Neural cell (in vitro differentiated cells): ENCODE results near the gene UGT1A3. TPM values are rescaled to one million over a fixed set of nuclear protein-coding genes. Genes with fewer than 3 reads are reported as not detected.

Source experiments
- H2AFZ ChIP-seq: fragments of 200-600, 300-800 bp; sonication (generic), shearing (Covaris generic); 2 replicates; pipeline ENCODE4 v1.6.0; 2014; ENCODE audit warnings: low read depth, mild to moderate bottlenecking, antibody characterized with exemption, low read length, moderate library complexity
- H3F3A ChIP-seq: fragments of 200-600 bp; shearing (Covaris generic); 2 replicates; pipeline ENCODE4 v1.6.1; 2016; ENCODE audit warnings: mild to moderate bottlenecking, moderate library complexity, mixed read lengths, antibody characterized with exemption, low read length; ENCODE audit not compliant: insufficient read depth, poor library complexity, severe bottlenecking
- H3K27ac ChIP-seq: fragments of 200-600, 300-800 bp; sonication (generic), shearing (Covaris generic); 2 replicates; pipeline ENCODE4 v1.5.1; 2014; ENCODE audit warnings: mild to moderate bottlenecking, low read length, moderate library complexity
- H3K27me3 ChIP-seq: fragments of 300-800, 200-600 bp; sonication (generic), shearing (Covaris generic); 2 replicates; pipeline ENCODE4 v1.6.0; 2014; ENCODE audit warnings: mild to moderate bottlenecking, low read depth, low read length, moderate library complexity; ENCODE audit not compliant: insufficient read depth
- H3K36me3 ChIP-seq: fragments of 300-800, 200-600 bp; sonication (generic), shearing (Covaris generic); 2 replicates; pipeline ENCODE4 v1.5.1; 2014; ENCODE audit warnings: mild to moderate bottlenecking, antibody characterized with exemption, low read length, moderate library complexity; ENCODE audit not compliant: insufficient read depth
- H3K4me2 ChIP-seq: fragments of 300-800, 200-600 bp; sonication (generic), shearing (Covaris generic); 2 replicates; pipeline ENCODE4 v1.6.0; 2014; ENCODE audit warnings: mild to moderate bottlenecking, low read length
- H3K4me3 ChIP-seq: fragments of 300-800, 200-600 bp; sonication (generic), shearing (Covaris generic); 2 replicates; pipeline ENCODE4 v1.5.1; 2014; ENCODE audit warnings: mild to moderate bottlenecking, low read length, moderate library complexity
- H3K79me2 ChIP-seq: fragments of 200-600 bp; shearing (Covaris generic); replicated peaks from 2 replicates; pipeline ENCODE4 v1.6.0; 2014; ENCODE audit warnings: mild to moderate bottlenecking, low read length, moderate library complexity; ENCODE audit not compliant: insufficient read depth
- H3K9ac ChIP-seq: fragments of 300-800, 200-600 bp; sonication (generic), shearing (Covaris generic); 2 replicates; pipeline ENCODE4 v1.6.1; 2016; ENCODE audit warnings: mild to moderate bottlenecking, low read length, mixed read lengths
- H3K9me2 ChIP-seq: fragments of 200-600 bp; shearing (Covaris generic); 2 replicates; pipeline ENCODE4 v1.6.1; 2016; ENCODE audit warnings: mild to moderate bottlenecking, low read length, mixed read lengths; ENCODE audit not compliant: insufficient read depth
- H3K9me3 ChIP-seq: fragments of 200-600, 300-800 bp; sonication (generic), shearing (Covaris generic); 2 replicates; pipeline ENCODE4 v1.6.1; 2016; ENCODE audit warnings: mild to moderate bottlenecking, mixed run types, low read length, moderate library complexity, mixed read lengths
- H4K20me1 ChIP-seq: fragments of 200-600 bp; shearing (Covaris generic); 2 replicates; pipeline ENCODE4 v1.6.1; 2016; ENCODE audit warnings: mild to moderate bottlenecking, mixed run types; ENCODE audit not compliant: insufficient read depth
- CTCF ChIP-seq: fragments of 450-650 bp; IDR thresholded peaks from 2 replicates; pipeline ENCODE4 v1.5.1; 2014; ENCODE audit warnings: antibody characterized with exemption, mild to moderate bottlenecking, moderate library complexity; ENCODE audit not compliant: poor library complexity, severe bottlenecking
- EP300 ChIP-seq: fragments of 450-650 bp; conservative IDR thresholded peaks from 2 replicates; pipeline ENCODE4 v1.6.1; 2014; ENCODE audit warnings: antibody characterized with exemption, mild to moderate bottlenecking, moderate library complexity; ENCODE audit not compliant: poor library complexity, severe bottlenecking
- EZH2 ChIP-seq: fragments of 200-600, 300-800 bp; shearing (Covaris generic), sonication (generic); IDR thresholded peaks from 2 replicates; pipeline ENCODE4 v1.6.1; 2014; ENCODE audit warnings: antibody characterized with exemption, low read length, borderline replicate concordance, mild to moderate bottlenecking; ENCODE audit not compliant: insufficient read depth, poor library complexity, severe bottlenecking
- MXI1 ChIP-seq: fragments of 450-650 bp; conservative IDR thresholded peaks from 2 replicates; pipeline ENCODE4 v1.6.1; 2014; ENCODE audit warnings: antibody characterized with exemption, mild to moderate bottlenecking; ENCODE audit not compliant: poor library complexity, severe bottlenecking
- POLR2AphosphoS5 ChIP-seq: IDR thresholded peaks from 2 replicates; pipeline ENCODE4 v1.6.1; 2012
- RAD21 ChIP-seq: fragments of 450-650 bp; conservative IDR thresholded peaks from 2 replicates; pipeline ENCODE4 v1.6.1; 2014; ENCODE audit warnings: antibody characterized with exemption, mild to moderate bottlenecking, moderate library complexity
- REST ChIP-seq: IDR thresholded peaks from 2 replicates; pipeline ENCODE4 v1.6.1; 2012; ENCODE audit warnings: borderline replicate concordance
- SMC3 ChIP-seq: fragments of 450-650 bp; conservative IDR thresholded peaks from 2 replicates; pipeline ENCODE4 v1.6.1; 2014; ENCODE audit warnings: antibody characterized with exemption, mild to moderate bottlenecking, moderate library complexity; ENCODE audit not compliant: poor library complexity
- TAF1 ChIP-seq: IDR thresholded peaks from 2 replicates; pipeline ENCODE4 v1.6.1; 2012; ENCODE audit warnings: low read depth
- polyA plus RNA-seq: library from polyadenylated mRNA; depleted of rRNA; stranded (reverse); fragments of >200 nt; gene quantifications from 2 replicates; pipeline ENCODE4 v1.2.3, GENCODE V29; 2014

UGT1A3 gene
- polyA plus RNA-seq, 1 donor from 2014 or later: not detected

GRCh38 chr2:233807966-233808935 lies 79.4 kb downstream of the UGT1A3 start:
- Histone ChIP-seq H3K79me2 (no peaks in the 10 kb centered on the region), H3K36me3 (no peaks in the 10 kb centered on the region), H3K9ac (no peak overlapping the region), H3K27ac (no peak overlapping the region), H3K27me3 (no peaks in the 10 kb centered on the region), H3K9me3 (no peaks in the 10 kb centered on the region), H3K4me3 (no peak overlapping the region), H3F3A (no peaks in the 10 kb centered on the region), H3K9me2 (no peaks in the 10 kb centered on the region), H4K20me1 (no peaks in the 10 kb centered on the region), H2AFZ (no peak overlapping the region), H3K4me2 (no peak overlapping the region)
- TF ChIP-seq EP300: no peak
- no peak for TF ChIP-seq RAD21
- no peak for TF ChIP-seq SMC3
- TF ChIP-seq EZH2: no peak
- TF ChIP-seq POLR2AphosphoS5: no peak
- TF ChIP-seq REST: no peak
- TF ChIP-seq CTCF: no peak
- TF ChIP-seq TAF1: no peak
- TF ChIP-seq MXI1: no peak

- Histone ChIP-seq H3K4me2 (no peak overlapping the region), H2AFZ (no peak overlapping the region), H3K27me3 (no peaks in the 10 kb centered on the region), H3K27ac (no peak overlapping the region), H3K36me3 (no peaks in the 10 kb centered on the region), H3K9ac (no peak overlapping the region), H3F3A (no peaks in the 10 kb centered on the region), H3K79me2 (no peaks in the 10 kb centered on the region), H3K9me3 (no peaks in the 10 kb centered on the region), H3K9me2 (no peaks in the 10 kb centered on the region), H3K4me3 (no peak overlapping the region), H4K20me1 (no peaks in the 10 kb centered on the region)
- no peak for TF ChIP-seq EZH2
- no peak for TF ChIP-seq REST
- TF ChIP-seq POLR2AphosphoS5: no peak
- TF ChIP-seq TAF1: no peak
These were observed 81.5 kb downstream of the UGT1A3 start for GRCh38 chr2:233810385-233810784.
